ENCODE data around the gene UBE3C.

Gene UBE3C

GRCh38 chr7:157278791-157279724, 140.3 kb downstream of the UBE3C start:
- Histone ChIP-seq H3K79me2 (ENCODE audit: insufficient read depth, low read depth) (no peaks in the 10 kb centered on the region), H3K36me3 (ENCODE audit: insufficient read depth) (no peaks in the 10 kb centered on the region), H3K27me3 (ENCODE audit: insufficient read depth, low read depth) (peaks cover 13% of the 10 kb centered on the region), H3K27ac (no peak overlapping the region), H3K9ac (no peak overlapping the region), H2AFZ (ENCODE audit: low read depth) (no peak overlapping the region), H3K4me2 (no peak overlapping the region), H3K4me3 (IDR thresholded peaks at IDR 0.05; ENCODE audit: insufficient read depth, low read depth, low read length) (no peak overlapping the region), H4K20me1 (ENCODE audit: insufficient read depth) (no peaks in the 10 kb centered on the region), H3K4me1 (ENCODE audit: low read depth, poor library complexity, severe bottlenecking) (no peaks in the 10 kb centered on the region)
- TF ChIP-seq CTCF (conservative IDR thresholded peaks at IDR 0.05; ENCODE audit: low read depth, low read length): no peak

GRCh38 chr7:157279741-157280215, 141.1 kb downstream of the UBE3C start:
- H3K4me1 ChIP-seq (ENCODE audit: low read depth, poor library complexity, severe bottlenecking): no peaks in the 10 kb centered on the region
- TF ChIP-seq CTCF (conservative IDR thresholded peaks at IDR 0.05; ENCODE audit: low read depth, low read length): no peak
- H2AFZ ChIP-seq (ENCODE audit: low read depth): no peak overlapping the region
- H3K27ac ChIP-seq: no peak overlapping the region
- H4K20me1 ChIP-seq (ENCODE audit: insufficient read depth): no peaks in the 10 kb centered on the region
- H3K4me2 ChIP-seq: no peak overlapping the region
- H3K27me3 ChIP-seq (ENCODE audit: insufficient read depth, low read depth): peaks cover 13% of the 10 kb centered on the region
- no peak overlapping the region for H3K9ac ChIP-seq
- no peaks in the 10 kb centered on the region for H3K36me3 ChIP-seq (ENCODE audit: insufficient read depth)
- H3K79me2 ChIP-seq (ENCODE audit: insufficient read depth, low read depth): no peaks in the 10 kb centered on the region
- H3K4me3 ChIP-seq (IDR thresholded peaks at IDR 0.05; ENCODE audit: insufficient read depth, low read depth, low read length): no peak overlapping the region

GRCh38 chr7:157280216-157280841, 141.6 kb downstream of the UBE3C start:
- H3K4me1 ChIP-seq (ENCODE audit: low read depth, poor library complexity, severe bottlenecking): no peaks in the 10 kb centered on the region
- H3K27ac ChIP-seq: no peak overlapping the region
- TF ChIP-seq CTCF (conservative IDR thresholded peaks at IDR 0.05; ENCODE audit: low read depth, low read length): no peak
- H3K4me2 ChIP-seq: no peak overlapping the region
- H3K9ac ChIP-seq: no peak overlapping the region
- peaks cover 13% of the 10 kb centered on the region for H3K27me3 ChIP-seq (ENCODE audit: insufficient read depth, low read depth)
- H4K20me1 ChIP-seq (ENCODE audit: insufficient read depth): no peaks in the 10 kb centered on the region
- no peak overlapping the region for H2AFZ ChIP-seq (ENCODE audit: low read depth)
- no peaks in the 10 kb centered on the region for H3K79me2 ChIP-seq (ENCODE audit: insufficient read depth, low read depth)
- no peak overlapping the region for H3K4me3 ChIP-seq (IDR thresholded peaks at IDR 0.05; ENCODE audit: insufficient read depth, low read depth, low read length)
- no peaks in the 10 kb centered on the region for H3K36me3 ChIP-seq (ENCODE audit: insufficient read depth)

- H3K4me3 ChIP-seq (IDR thresholded peaks at IDR 0.05; ENCODE audit: insufficient read depth, low read depth, low read length): no peak overlapping the region
- no peaks in the 10 kb centered on the region for H4K20me1 ChIP-seq (ENCODE audit: insufficient read depth)
- H3K4me1 ChIP-seq (ENCODE audit: low read depth, poor library complexity, severe bottlenecking): no peaks in the 10 kb centered on the region
- H3K4me2 ChIP-seq: no peak overlapping the region
- H3K27ac ChIP-seq: no peak overlapping the region
- no peaks in the 10 kb centered on the region for H3K79me2 ChIP-seq (ENCODE audit: insufficient read depth, low read depth)
- no peak overlapping the region for H3K9ac ChIP-seq
- no peak for TF ChIP-seq CTCF (conservative IDR thresholded peaks at IDR 0.05; ENCODE audit: low read depth, low read length)
- H3K27me3 ChIP-seq (ENCODE audit: insufficient read depth, low read depth): peaks cover 13% of the 10 kb centered on the region
- no peak overlapping the region for H2AFZ ChIP-seq (ENCODE audit: low read depth)
- no peaks in the 10 kb centered on the region for H3K36me3 ChIP-seq (ENCODE audit: insufficient read depth)
Observed at GRCh38 chr7:157281221-157281998, 142.7 kb downstream of the UBE3C start.
